K562 (cell line): Measurements from ENCODE around the gene PLEKHM2. TPM values are rescaled to one million over a fixed set of nuclear protein-coding genes. Genes with fewer than 3 reads are reported as not detected.

Experiments
- CEBPB ChIP-seq: fragments of 450-650 bp; IDR thresholded peaks from 2 replicates; pipeline ENCODE4 v1.6.1; 2016; ENCODE audit warnings: missing genetic modification characterization, missing compliant biosample characterization
- CLOCK ChIP-seq: fragments of 250-450 bp; sonication (Bioruptor Pico); IDR thresholded peaks from 2 replicates; pipeline ENCODE4 v1.4.0; 2020; ENCODE audit warnings: mild to moderate bottlenecking, moderate library complexity, borderline replicate concordance
- ELK1 ChIP-seq: sonication (generic); formaldehyde crosslinking; IDR thresholded peaks from 2 replicates; pipeline ENCODE4 v1.8.1; 2022; ENCODE audit warnings: missing genetic modification reagents
- MTA3 ChIP-seq: fragments of 450-650 bp; formaldehyde crosslinking; IDR thresholded peaks from 2 replicates; pipeline ENCODE4 v1.6.1; 2017; ENCODE audit warnings: mild to moderate bottlenecking, borderline replicate concordance
- NR3C1 ChIP-seq: sonication (generic); formaldehyde crosslinking; IDR thresholded peaks from 2 replicates; pipeline ENCODE4 v1.8.1; 2022; ENCODE audit warnings: missing genetic modification reagents
- SMC3 ChIP-seq: conservative IDR thresholded peaks from 2 replicates; pipeline ENCODE4 v1.6.1; 2011; ENCODE audit warnings: low read depth, low read length, improper control_type of control experiment; ENCODE audit not compliant: insufficient read depth
- SREBF1 ChIP-seq: fragments of 150-350 bp; IDR thresholded peaks from 2 replicates; pipeline ENCODE4 v1.6.1; 2014; ENCODE audit warnings: antibody characterized with exemption, low read depth, low read length, borderline replicate concordance
- THAP7 ChIP-seq: fragments of 250-450 bp; sonication (Bioruptor Pico); IDR thresholded peaks from 2 replicates; pipeline ENCODE4 v1.5.0; 2021
- YY1 ChIP-seq, 3 experiments: IDR thresholded peaks; 2 replicates each; pipeline ENCODE4 v1.6.1; 2011; ENCODE audit warnings: low read length in 2 of 3, mild to moderate bottlenecking in 2 of 3, moderate library complexity in 2 of 3, borderline replicate concordance in 1 of 3, control low read depth in 1 of 3, low read depth in 1 of 3; ENCODE audit not compliant: insufficient read depth in 3 of 3, insufficient replicate concordance in 2 of 3, control insufficient read depth in 1 of 3, insufficient read length in 1 of 3; ENCODE audit errors: extremely low read depth in 1 of 3
- ZNF408 ChIP-seq: fragments of 250-450 bp; sonication (Bioruptor Pico); IDR thresholded peaks from 2 replicates; pipeline ENCODE4 v1.4.0; 2020; ENCODE audit warnings: low read depth, mild to moderate bottlenecking, moderate library complexity
- polyA plus RNA-seq, 8 experiments: library from polyadenylated mRNA; depleted of rRNA in 4 of 8; stranded (reverse) in 5 of 8; unstranded in 3 of 8; fragments of >200 nt; fragmentation: Nextera tagmentation in 2 of 8; fragmentation: Illumina TruSeq in 1 of 8; extraction: Ambion mirVana in 2 of 8; extraction: Trizol in 1 of 8; gene quantifications; 2 replicates each; pipeline versions ENCODE4 v1.2.1 to v1.2.3, GENCODE V29; 2011 to 2014; ENCODE audit warnings: inconsistent platforms in 1 of 8, missing spikeins in 1 of 8
- total RNA-seq, 7 experiments: library from RNA; depleted of rRNA in 6 of 7; stranded (reverse); fragments of >200 nt in 6 of 7; fragmentation: Illumina TruSeq in 2 of 7; extraction: Trizol in 2 of 7; gene quantifications; 2 replicates each; pipeline versions ENCODE4 v1.2.1 to v1.2.3, GENCODE V29; 2011 to 2021; ENCODE audit warnings: low replicate concordance in 1 of 7

PLEKHM2 gene
- total and polyA plus RNA-seq, 9 of the 15 experiments (the other 6 are each of a cell fraction or from before 2014, with no cell fraction given) = 0.27 to 63.7 (median 33.2) TPM

GRCh38 chr1:15740924-15741850, 57.1 kb downstream of the PLEKHM2 start (continued):
- TF ChIP-seq CLOCK (CRISPR knock-in tag) = no peak
- 0 out of 2 replicates have a peak, but pooled peaks have one; percentile 64 for TF ChIP-seq ELK1 (CRISPR knock-in tag)
- TF ChIP-seq SMC3 = peak; percentile 93
- TF ChIP-seq YY1 (IDR thresholded peaks at IDR 0.05; ENCODE audit: borderline replicate concordance in 1 of 3, control insufficient read depth in 1 of 3, extremely low read depth in 1 of 3, insufficient read depth in 3 of 3, insufficient read length in 1 of 3, insufficient replicate concordance in 2 of 3, low read depth in 1 of 3, low read length in 2 of 3) = peak in 1 of 3 experiments; percentile 41
- peak; percentile 46; the same call in 1 of the 2 replicates for TF ChIP-seq MTA3
- TF ChIP-seq SREBF1 = no peak
- no peak for TF ChIP-seq CEBPB (tag)
- TF ChIP-seq THAP7 = no peak
- TF ChIP-seq NR3C1 (CRISPR knock-in tag) = 0 out of 2 replicates have a peak, but pooled peaks have one; percentile 26
- TF ChIP-seq ZNF408 (CRISPR knock-in tag) = no peak
